Activated CD8-positive, alpha-beta T cell treated with anti-CD3 and anti-CD28 coated beads for 36 hours (primary cell): ENCODE results near the gene RNU6-9. TPM values are rescaled to one million over a fixed set of nuclear protein-coding genes. Genes with fewer than 3 reads are reported as not detected.

Experiments used
- ATAC-seq: fragments of 200-7000 bp; cut with Tn5 transposase; one replicate; pipeline ENCODE4 v1.10.0; 2021; ENCODE audit warnings: mild to moderate bottlenecking, moderate library complexity
- CTCF ChIA-PET: fragments of 350-600 bp; sonication (Branson Sonifier 250); formaldehyde crosslinking; loops from one replicate; lab custom pipeline; 2021; ENCODE audit warnings: antibody characterized with exemption; lab: Charles Lee
- POLR2A ChIA-PET: fragments of 350-600 bp; sonication (Branson Sonifier 250); formaldehyde crosslinking; loops from one replicate; lab custom pipeline; 2021; ENCODE audit warnings: antibody characterized with exemption; lab: Charles Lee
- DNase-seq: peaks from one replicate; pipeline ENCODE4 v3.0.0-alpha.2; 2020
- H3K27ac Mint-ChIP-seq: one replicate; pipeline ENCODE4 v1.8.0; 2021; ENCODE audit warnings: mild to moderate bottlenecking, mixed read lengths
- H3K27me3 Mint-ChIP-seq: one replicate; pipeline ENCODE4 v1.8.0; 2021; ENCODE audit warnings: mixed read lengths
- H3K36me3 Mint-ChIP-seq: one replicate; pipeline ENCODE4 v1.8.0; 2021; ENCODE audit warnings: low read depth, mixed read lengths
- H3K4me1 Mint-ChIP-seq: one replicate; pipeline ENCODE4 v1.8.0; 2021; ENCODE audit warnings: low read depth, mixed read lengths
- H3K4me3 Mint-ChIP-seq: one replicate; pipeline ENCODE4 v1.8.0; 2021; ENCODE audit warnings: mild to moderate bottlenecking, moderate library complexity, mixed read lengths
- H3K9me3 Mint-ChIP-seq: one replicate; pipeline ENCODE4 v1.8.0; 2021; ENCODE audit warnings: mixed read lengths
- intact Hi-C: fragments of 100-400 bp; cut with micrococcal nuclease; formaldehyde crosslinking; loops from one replicate; pipeline ENCODE4 v1.10.0; 2022
- total RNA-seq, 2 experiments: library from RNA; stranded (reverse); gene quantifications; one replicate each; pipeline ENCODE4 v1.2.3, GENCODE V29; 2021
- TF ChIP-seq, protein P1 (sequence below): fragments of 200-600 bp; IDR thresholded peaks from one replicate; pipeline ENCODE4 v1.8.0; 2022; ENCODE audit warnings: antibody characterized with exemption, mild to moderate bottlenecking

Gene RNU6-9
- total RNA-seq, 2 experiments from 2014 or later = not detected

DNA sequence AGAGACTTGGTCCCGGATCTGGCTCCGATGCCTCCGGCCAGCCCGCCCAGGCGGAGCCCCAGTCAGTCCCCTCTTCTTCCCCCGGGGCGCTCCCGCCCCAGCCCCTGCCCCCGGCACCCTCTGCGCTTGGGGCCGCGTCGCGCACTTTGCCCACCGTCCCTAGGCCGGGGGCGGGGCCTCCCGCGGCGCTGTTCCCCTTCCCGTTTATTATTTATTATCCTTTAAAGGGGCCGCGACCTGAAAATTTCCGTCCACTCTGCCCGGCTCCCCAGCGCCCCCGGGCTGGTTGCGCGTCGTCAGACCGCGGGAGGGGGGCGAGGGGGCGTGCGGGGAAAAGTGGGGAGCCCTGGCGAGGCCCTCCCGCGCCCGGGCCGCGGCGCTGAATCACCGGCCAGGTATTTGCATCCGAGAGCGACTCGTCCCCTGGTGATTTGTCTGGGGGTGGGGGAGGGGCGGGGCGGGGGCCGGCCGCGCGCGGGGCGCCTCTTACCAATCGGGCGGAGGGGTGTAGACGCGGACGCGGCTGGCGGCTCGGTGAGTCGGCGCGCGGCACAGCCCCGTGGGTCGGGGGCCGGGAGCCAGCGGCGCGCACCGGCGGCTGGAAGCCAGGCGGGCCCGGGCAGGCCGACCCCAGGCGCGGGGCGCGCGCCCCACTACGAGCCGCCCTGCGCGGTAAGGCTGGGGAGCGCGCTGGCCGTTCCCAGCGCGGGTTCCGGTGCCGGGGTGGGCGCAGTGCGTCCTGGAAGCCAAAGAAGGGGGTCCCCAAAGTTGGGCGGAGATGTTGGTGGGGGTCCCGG is 32.4 kb downstream of the RNU6-9 start, which contains the start of gene ARID3A:
Gene ARID3A, plus strand, starts transcription at position 510 of the 797 bp plus-strand sequence. CDS start 3,494 bp downstream, outside the sequence.
- intact Hi-C loops = loop anchor here (2.0 kb wide), 1 partner anchor 57 kb away; no protein-coding TSS in a partner anchor
- peak; percentile 84 for DNase-seq
- Mint-ChIP-seq H3K4me1 (peaks cover 19% of the 10 kb centered on the region), H3K27ac (peak within 1 kb of the TSS; percentile 76), H3K9me3 (no peaks in the 10 kb centered on the region), H3K36me3 (peaks cover 1% of the 10 kb centered on the region), H3K4me3 (peak within 1 kb of the TSS; percentile 73), H3K27me3 (no peaks in the 10 kb centered on the region)
- POLR2A ChIA-PET = interaction anchor here (1.2 to 4.6 kb wide), 4 partner anchors 51 to 266 kb away, joined by 3 to 29 read pairs (median 6); partner anchors contain the start of gene WDR18
- TF ChIP-seq, protein P1, sequence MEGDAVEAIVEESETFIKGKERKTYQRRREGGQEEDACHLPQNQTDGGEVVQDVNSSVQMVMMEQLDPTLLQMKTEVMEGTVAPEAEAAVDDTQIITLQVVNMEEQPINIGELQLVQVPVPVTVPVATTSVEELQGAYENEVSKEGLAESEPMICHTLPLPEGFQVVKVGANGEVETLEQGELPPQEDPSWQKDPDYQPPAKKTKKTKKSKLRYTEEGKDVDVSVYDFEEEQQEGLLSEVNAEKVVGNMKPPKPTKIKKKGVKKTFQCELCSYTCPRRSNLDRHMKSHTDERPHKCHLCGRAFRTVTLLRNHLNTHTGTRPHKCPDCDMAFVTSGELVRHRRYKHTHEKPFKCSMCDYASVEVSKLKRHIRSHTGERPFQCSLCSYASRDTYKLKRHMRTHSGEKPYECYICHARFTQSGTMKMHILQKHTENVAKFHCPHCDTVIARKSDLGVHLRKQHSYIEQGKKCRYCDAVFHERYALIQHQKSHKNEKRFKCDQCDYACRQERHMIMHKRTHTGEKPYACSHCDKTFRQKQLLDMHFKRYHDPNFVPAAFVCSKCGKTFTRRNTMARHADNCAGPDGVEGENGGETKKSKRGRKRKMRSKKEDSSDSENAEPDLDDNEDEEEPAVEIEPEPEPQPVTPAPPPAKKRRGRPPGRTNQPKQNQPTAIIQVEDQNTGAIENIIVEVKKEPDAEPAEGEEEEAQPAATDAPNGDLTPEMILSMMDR = no peak
- peak; percentile 67 for ATAC-seq
- CTCF ChIA-PET = interaction anchor here (1.4 to 7.9 kb wide), 2 partner anchors 13 to 57 kb away, joined by 4 to 127 read pairs; partner anchors contain the start of gene WDR18

DNA sequence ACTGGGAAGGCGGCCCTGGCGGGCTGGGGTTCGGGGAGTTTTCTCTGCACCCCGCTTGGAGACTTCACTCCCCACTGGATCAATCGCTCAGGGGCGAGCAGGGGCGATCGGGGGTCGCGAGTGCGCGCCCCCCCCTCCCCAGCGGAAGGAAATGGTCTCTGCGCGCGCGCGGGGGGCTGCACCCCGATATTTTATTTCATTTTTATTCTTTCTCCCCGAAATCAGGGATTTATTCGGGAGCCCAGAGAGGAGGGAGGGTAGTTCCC is 33.0 kb downstream of the RNU6-9 start:
- TF ChIP-seq, protein P1 = no peak
- CTCF ChIA-PET = no interaction called here
- H3K9me3 Mint-ChIP-seq = no peaks in the 10 kb centered on the region

DNA sequence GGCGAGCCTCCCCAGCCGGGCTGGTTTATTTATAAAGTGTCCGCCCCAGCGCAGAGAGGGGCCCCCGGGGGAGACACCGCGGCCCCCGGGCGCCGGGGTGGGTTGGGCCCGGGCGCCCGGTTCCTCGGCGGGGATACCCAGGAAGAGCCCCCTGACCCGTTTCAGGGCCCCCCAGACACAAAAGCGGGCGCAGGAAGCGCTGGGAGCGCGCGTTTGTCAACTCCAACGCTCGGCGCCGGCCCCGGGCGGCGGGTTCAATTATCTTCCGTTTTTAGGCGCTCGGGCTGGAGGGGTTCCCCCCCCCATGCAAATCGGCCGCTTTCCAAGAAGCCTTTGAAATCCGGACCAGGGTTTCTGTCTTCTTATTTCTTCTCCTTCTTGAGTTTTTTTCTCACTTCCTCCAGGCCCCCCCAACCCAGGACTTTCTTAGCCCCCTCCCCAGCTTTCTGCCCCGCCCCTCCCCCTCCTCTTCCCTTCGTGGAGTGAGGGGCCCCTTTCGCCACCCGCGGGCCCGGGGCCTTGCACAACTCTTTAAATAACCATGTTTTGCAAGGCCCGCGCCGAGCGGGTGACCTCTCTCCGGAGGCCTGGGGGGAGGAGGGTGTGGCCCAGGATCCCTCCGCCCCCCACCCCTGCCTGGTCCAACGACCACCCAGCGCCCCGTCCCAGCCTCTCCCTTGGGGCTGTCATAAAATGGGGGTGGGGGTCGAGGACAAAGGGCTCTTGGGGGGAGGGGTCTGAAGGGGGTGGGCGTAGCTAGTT is 33.5 kb downstream of the RNU6-9 start:
- TF ChIP-seq, protein P1 = no peak
- H3K27me3 Mint-ChIP-seq = no peaks in the 10 kb centered on the region
- ChIA-PET CTCF (no interaction called here), POLR2A (interaction anchor here (0.6 kb wide), 2 partner anchors 73 to 317 kb away, joined by 3 read pairs; no protein-coding TSS in a partner anchor)
- no peaks in the 10 kb centered on the region for H3K36me3 Mint-ChIP-seq
- peak overlapping the region; percentile 70 for H3K4me3 Mint-ChIP-seq
- intact Hi-C loops = loop anchor here (2.0 kb wide), 1 partner anchor 56 kb away; no protein-coding TSS in a partner anchor
- no peaks in the 10 kb centered on the region for H3K9me3 Mint-ChIP-seq
- DNase-seq = peak; percentile 91
- H3K4me1 Mint-ChIP-seq = peaks cover 11% of the 10 kb centered on the region
- no peak overlapping the region for H3K27ac Mint-ChIP-seq
- ATAC-seq = peak; percentile 18

More for the DNA sequence above, 33.0 kb downstream of the RNU6-9 start:
- peaks cover 15% of the 10 kb centered on the region for H3K4me1 Mint-ChIP-seq
- ATAC-seq (no peak), DNase-seq (no peak)
- H3K27me3 Mint-ChIP-seq = no peaks in the 10 kb centered on the region
- peak overlapping the region; percentile 70 for H3K4me3 Mint-ChIP-seq
- H3K27ac Mint-ChIP-seq = no peak overlapping the region
- H3K36me3 Mint-ChIP-seq = no peaks in the 10 kb centered on the region
- POLR2A ChIA-PET = no interaction called here
- intact Hi-C loops = loop anchor here (2.0 kb wide), 1 partner anchor 57 kb away; no protein-coding TSS in a partner anchor

DNA sequence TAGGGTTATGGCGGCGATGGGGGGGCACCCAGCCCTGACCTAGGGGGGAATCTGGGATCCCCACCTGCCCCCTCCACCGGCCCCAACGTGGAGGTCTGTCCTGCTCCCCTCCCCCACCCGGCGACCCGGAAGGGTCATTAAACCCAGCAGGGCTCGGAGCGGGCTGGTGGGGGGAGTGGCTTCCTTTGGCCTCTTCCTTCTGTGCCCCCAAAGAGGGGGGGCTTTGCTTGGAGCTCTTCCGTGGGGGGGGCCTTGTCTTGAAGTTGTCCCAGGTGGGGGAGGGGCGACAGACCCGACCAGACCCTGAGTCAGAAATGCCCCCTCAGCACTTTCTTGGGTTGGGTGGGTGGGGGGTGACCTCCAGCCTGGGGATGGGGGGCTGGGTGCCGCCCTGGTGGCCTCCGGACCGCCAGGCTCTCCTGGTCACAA is 34.1 kb downstream of the RNU6-9 start:
- H3K4me3 Mint-ChIP-seq = no peak overlapping the region
- TF ChIP-seq, protein P1 = no peak
- CTCF ChIA-PET = interaction anchor here (0.8 kb wide), 1 partner anchor 57 kb away, joined by 3 read pairs; the partner anchor contains the start of gene WDR18

More for the DNA sequence above, 34.1 kb downstream of the RNU6-9 start:
- DNase-seq (no peak), ATAC-seq (no peak)
- no peaks in the 10 kb centered on the region for H3K27me3 Mint-ChIP-seq
- H3K9me3 Mint-ChIP-seq = no peaks in the 10 kb centered on the region
- H3K27ac Mint-ChIP-seq = no peak overlapping the region
- intact Hi-C loops = loop anchor here (2.0 kb wide), 1 partner anchor 55 kb away; no protein-coding TSS in a partner anchor
- peaks cover 12% of the 10 kb centered on the region for H3K4me1 Mint-ChIP-seq
- H3K36me3 Mint-ChIP-seq = no peaks in the 10 kb centered on the region
- POLR2A ChIA-PET = interaction anchor here (0.6 kb wide), 2 partner anchors 73 to 317 kb away, joined by 3 read pairs; no protein-coding TSS in a partner anchor
